ENCODE measurements around the gene PLXNA2.

PLXNA2 gene

DNA sequence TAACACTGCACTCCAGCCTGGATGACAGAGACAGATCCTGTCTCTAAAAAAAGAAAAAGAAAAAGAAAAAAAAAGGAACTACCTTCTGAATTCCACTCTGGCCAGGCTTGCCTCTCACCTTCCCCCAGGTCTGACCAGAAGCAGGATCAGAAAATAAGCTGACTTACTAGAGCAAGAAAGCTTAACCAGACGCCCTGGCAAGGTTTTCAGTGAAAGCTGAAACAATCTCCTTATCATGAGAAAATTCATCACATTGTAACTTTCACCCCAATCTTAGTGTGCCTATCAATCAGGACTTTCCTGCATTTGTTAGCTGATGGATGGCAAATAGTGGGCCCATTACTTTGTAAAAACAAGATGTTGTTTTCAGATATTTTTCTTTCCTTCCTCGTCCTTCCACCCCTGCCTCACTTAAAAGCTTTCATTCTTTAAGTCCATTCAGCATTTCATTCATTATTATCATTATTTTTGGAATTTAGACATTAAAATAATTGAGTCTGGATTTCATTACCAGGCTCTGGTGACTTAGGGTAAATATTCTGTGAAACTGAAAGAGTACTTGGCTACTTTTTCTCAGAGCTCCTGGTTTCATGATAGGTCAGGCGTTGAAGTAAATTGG lies 236.8 kb downstream of the PLXNA2 start:
- no peak for FAIRE-seq

DNA sequence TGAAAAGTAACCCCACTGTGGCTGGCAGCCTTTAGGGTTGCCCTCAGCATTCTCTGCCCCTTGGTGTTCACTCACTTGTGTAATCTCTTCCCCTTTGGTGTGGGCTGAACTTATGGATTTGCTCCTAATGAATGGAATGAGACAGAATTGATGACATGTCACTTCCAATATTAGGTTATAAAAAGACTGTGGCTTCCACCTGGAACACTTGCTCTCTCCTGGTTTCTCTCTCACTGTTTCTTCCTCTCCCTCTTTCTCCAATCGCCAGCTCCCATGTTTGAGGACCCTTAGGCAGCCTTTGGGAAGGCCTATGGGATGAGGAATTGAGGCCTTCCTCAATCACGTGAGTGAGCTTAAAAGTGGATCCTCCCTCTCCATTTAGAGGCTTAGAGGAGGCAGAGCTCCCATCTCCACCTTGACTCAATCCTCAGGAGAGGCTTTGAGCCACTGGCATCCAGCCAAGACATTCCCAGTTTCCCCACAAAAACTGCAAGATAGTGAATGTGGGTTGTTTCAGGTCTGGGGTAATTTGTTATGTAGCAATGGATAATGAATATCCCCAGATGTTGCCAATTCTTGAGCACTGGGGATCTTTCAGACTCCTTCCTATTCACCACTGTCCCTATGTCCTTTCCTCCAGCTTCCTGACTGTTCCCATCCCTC lies 237.8 kb downstream of the PLXNA2 start:
- no peak for FAIRE-seq

DNA sequence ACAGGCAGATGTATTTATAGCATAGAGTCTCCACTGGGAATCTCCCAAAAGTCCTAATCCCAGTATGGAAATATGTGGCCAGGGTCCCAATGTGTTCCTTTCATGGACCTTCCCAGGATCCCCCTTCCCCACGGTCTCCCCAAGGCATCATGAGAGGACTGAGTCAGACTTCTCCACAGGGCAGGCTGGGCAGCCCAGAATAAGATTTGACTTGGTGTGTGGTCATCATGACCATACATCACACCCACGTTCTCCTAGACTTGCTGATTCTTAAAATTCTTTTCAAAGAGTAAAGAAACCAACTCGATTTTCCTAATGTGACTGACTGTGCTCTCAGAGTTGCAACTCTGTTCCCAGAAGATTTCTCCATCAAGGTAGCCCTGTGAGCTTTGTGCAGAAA lies 239.3 kb downstream of the PLXNA2 start:
- no peak for FAIRE-seq

DNA sequence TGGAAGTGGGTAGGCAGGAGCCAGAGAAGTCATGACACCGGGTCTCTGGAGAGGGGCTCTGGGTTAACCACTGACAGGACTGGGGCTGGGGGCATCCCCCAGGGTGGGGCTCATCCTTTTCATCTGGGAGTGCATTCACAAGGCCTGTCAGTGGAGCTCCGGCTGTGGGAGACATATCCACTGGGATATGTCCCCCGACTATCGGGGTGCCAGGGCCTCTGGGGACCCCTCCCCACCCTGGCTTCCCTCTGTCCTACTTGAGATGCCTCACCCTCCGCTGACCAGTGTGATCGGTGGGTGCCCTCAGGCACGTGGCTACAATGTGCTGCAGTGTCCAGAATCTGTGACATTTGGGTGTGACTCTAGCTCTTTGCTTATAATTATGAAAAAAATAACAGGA lies 240.9 kb downstream of the PLXNA2 start:
- FAIRE-seq = no peak

DNA sequence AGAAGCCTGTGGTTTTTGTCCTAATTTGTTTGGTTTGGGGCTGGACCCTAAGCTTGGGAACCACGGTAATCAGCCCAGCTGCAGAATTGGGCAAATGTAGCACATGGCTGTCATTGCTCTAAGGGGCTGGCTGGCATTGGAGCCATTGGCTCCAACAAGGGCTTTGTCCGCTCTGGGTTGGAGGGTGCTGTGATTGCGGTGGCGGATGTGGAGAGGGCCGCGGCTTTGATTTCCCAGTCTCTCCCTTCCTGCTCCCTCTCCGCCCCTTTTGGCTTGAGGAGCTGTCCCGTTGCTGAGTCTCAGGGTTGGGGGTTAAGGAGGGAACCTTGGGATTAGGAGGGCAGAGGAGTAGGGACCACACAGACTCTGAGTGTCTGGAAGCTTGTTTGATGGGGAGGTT lies 241.5 kb downstream of the PLXNA2 start:
- no peak for FAIRE-seq

DNA sequence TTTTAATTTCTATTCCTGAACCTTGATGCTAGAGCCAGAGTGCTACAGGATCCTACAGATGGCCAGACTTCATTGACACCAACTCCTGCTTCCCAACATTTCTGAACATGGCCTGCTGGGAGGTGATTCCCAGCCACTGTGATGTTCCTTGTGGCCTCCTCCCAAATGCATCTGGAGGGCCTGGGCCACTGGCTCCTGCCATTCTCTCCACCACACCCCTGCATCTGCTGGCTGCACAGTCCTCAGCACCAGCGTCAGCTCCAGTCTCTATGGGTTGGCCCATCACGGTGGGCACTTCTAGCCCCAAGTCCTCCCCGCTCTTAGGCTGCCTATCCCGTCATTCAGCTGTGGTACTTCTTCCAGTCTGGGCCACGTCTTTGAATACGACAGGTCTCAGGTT lies 242.1 kb downstream of the PLXNA2 start:
- no peak for FAIRE-seq

DNA sequence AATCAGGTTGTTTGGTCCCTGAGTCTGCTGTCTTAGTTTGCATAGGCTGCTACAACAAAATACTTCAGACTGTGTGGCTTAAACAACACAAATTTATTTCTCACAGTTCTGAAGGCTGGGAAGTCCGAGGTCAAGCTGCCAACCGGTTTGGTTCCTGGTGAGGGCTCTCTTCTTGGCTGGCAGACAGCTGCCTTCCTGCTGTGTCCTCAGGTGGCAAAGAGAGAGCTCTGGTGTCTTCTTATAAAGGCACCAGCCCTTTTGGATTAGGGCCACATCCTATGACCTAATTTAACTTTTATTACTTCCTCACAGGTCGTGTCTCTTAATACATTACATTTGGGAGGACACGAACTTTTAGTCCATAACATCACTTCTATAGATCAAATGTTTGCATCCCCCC lies 243.7 kb downstream of the PLXNA2 start:
- FAIRE-seq = no peak

DNA sequence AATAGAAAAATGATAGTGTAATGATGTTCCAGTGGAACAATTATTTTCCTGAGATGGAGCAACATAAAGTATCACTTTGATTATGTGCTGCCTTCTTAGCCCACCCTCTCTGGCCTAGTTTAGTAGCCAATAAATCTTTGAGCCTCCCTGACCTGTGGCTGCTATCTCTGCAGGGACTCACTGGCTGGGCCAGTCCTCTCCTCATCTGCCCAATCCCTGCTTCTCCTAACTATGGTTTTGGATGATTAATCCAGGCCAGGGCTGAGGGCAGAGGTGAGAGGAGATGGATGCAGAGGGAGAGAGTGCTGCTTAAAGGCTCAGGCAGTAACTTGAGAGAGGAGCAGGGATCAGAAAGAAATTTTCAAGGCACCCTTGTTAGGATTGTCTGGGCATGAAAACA lies 244.2 kb downstream of the PLXNA2 start:
- no peak for FAIRE-seq

DNA sequence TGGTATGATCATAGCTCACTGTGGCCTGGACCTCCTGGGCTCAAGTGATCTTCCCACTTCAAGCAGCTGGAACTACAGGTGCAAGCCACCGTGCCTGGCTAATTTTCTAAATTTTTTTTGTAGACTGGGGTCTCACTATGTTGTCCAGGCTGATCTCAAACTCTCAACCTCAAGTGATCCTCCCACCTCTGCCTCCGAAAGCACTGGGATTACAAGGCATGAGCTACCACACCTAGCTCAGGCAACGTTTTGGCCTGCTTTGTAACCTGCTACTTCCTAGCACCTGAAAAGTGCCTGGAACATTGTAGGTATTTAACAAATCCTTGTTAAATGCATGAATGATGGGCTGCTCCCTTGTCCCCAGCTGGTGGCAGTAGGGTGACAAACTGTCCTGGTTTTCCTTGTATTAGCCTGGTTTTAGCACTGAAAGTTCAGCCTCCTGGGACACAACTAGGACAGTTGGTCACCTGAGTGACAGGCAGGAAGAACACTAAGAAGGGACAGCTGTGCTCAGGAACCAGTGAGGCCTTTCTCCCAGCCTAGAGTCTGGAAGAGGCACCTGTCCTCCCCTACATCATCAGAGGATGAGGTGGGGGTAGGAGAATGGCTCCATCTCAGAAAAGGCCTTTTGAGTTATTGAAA lies 244.8 kb downstream of the PLXNA2 start:
- no peak for FAIRE-seq

DNA sequence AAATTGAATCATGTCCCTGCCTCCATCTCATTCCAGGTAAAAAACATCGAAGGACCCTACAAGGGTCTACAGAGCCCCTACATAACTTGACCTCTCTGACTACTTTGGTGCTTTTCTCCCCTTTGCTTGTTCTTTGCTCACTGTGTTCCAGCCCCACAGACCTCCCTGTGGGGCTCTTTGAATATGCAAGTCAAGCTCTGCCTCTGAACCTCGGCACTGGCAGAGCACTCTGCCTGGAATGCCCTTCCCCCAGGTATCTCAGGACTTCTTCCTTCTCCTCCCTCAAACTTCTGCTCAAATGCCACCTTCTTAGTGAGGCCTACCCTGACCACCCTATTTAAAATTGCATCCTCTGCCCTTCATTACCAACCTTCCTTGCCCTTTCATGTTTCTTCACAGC lies 245.5 kb downstream of the PLXNA2 start:
- FAIRE-seq = no peak

DNA sequence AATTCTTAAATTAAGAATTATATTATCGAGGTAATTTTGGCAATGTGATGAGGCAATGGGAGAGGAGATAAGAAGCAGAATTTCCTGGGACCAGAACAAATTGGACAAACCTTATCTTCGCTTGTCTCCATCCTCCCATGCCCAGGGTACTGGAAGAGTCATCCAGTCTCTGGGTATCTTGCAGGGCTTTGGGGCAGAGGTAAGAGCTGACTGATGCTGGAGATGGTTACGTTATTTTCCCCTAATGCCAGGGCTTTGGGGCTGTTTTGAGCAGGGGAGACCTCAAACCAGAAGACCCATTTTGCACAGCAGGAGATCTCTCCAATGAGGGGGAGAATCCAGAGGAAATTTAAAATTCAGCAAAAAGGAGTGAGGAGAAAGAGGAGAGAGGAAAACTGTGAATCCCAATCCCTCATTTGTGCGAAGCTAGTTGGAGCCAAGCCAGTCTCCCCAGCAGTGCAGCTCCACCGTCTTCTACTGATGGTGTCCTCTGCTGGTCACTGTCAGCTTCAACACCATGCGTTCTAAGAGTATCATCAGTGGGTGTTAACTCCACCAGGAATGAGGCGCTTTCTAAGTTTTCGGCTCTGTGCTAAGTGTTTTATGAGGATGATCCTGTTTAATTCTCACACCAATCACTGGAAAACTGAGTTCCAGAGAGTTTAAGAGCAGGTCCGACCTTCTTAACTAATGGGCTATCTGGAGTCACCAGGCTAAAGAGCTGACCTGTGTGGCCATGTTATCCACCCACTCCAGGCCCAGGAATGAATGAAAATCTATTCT lies 246.5 kb downstream of the PLXNA2 start:
- peak; percentile 82 for FAIRE-seq

DNA sequence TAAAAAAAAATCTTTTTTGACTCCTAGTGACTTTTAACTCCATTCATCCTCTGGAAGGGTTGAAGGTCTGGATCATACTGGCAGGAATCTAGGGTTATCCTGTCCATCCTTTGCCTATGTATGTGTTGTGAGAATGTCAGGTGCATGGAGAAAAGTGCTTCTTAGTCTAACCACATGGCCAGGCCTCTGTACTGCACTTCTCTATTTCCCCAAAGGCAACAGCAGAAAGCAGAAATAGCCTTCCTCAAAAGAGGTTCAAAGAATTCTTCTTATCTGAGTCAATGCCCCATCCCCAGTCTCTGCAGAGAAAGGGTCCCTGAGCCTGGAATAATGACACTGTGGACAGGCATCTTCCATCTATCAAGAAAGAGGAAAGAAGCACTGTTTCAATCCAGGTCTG lies 247.5 kb downstream of the PLXNA2 start:
- FAIRE-seq = no peak

DNA sequence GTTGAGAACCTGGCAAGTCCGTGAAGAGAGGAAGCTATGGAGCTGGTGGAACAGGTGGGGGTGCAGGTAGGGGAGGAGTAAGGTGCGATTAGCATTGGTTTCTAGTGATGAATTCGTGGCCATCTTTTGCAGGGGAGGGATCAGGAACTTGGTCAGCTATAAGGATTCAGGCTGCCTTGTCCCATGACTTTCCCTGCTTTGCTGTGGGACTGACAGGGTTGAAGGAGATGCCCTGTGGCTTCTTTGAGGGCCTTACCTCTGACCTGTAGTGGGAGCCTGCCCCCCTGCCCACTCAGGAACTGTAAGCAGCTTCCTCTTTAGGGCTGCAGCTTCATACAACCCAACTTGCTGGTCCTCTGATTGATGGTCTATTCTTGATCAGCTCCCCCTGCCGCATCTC lies 248.6 kb downstream of the PLXNA2 start:
- FAIRE-seq = no peak

DNA sequence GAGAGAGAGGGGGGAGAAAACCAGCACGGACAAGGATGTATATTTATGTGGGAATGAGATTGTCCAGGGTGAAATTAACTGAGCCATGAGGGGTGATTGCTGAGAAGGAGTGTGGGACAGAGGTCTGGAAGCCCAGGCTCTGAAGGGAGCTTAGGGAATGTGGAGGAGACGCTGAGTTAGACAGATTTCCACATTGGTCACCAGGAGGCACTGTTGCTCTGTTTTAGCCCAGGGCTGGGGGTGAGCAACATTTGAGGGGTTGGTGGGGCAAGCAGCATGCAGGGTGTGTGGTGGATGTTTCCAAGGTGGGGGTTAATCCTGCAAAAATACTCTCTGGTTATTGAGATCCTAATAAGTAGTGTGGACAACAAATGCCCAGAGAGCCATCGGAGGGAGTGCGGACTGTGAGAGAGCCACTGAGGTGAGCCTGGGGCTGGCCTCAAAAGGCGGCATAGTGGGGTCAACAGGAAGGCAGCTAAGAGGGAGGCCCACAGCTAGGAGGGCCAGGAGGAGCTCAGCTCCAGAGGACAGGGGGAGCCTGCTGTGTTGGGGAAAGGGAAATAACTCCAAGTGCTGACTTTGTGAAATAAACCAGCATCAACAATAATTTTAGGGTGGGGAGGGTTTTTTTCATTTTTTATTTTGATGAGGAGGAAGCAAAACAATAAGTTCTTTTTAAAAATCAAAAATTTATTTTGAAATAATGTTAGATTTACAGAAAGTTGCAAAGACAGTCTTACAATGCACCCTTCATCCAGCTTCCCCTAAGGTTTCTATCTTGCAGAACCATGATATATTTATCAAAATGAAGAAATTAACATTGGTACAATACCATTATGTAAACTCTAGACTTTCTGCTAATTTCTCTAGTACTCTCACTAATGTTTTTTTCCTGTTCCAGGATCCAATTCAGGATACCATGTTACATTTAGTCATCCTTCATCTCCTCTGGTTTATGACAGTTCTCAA lies 250.4 kb downstream of the PLXNA2 start:
- no peak for FAIRE-seq

DNA sequence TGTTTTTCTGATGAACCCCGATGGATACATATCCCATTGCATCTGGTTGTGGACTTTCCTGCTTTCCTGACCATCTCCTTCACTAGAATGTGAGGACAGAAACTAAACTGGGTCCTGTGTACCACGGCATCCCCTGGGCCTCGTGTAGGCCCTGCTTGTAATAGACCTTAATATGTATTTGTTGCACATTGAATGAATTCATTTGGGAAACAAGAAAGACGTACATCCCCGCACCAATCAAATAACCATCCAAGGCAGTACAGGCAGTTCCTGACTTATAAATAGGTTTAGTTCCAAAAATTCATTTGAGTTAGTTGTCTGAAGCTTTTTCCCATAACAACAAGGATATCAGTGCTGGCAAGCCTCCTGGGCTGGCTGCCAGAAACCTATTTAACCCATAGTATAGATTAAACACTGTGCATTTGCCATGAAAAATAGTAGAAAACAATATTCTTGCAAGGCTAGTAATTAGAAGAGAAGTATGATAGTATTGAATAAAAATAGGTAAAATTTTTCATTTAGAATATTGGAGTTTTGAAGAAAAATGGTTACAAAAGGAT lies 251.4 kb downstream of the PLXNA2 start:
- FAIRE-seq = no peak

DNA sequence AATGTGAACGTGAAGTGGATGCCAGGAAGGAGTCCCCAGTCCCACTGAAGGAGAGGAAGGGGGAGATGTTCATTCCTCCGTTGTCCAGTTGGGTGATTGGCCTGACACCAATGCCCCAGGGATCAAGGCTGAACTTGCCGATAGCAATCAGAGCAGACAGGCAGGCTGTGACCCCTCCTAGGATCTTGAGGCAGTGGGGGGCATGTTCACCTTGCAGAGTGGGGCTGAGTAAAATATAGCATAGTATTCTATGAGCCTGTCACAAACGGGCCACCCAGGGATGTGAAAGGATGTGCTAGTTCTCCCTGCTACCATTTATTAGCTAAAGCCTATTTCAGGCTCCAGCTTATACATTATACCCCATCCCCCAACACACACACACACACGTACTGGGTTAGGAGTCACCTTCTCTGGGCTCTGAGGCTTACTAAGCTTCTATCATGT lies 252.6 kb downstream of the PLXNA2 start:
- FAIRE-seq = no peak

DNA sequence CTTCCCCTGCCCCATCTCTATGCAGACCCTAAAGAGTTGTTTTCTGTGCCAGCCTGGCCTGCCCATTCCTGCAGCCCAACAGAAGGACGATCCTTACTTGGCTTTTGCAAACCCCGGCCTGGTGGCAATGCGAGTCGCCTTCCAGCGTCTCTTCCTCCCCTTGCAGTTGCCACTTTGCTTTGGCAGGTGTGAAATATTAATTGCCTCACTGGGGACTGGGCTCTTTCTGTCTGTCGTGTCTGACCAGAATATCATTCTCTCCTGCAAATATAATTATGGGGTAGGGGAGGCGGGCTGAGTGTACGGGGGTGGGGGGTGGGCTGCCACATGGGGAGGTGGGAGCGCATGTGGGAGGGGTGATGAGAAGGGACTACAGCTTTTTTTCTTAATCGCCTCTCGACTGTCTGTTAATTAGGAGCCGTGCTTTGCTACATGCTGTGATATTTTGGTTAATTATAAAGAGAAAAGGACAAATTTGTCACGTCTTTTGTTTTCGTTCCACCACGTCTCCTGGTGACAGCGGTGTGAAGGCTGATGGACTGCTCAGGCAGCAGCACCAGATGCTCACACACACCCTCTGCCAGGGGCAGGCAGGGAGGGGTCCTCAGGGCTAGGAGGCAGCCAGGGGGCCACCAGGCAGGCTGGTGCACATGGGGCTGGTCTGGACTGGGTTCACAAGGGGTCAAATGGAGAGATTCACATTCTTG lies 253.2 kb downstream of the PLXNA2 start:
- FAIRE-seq = no peak

DNA sequence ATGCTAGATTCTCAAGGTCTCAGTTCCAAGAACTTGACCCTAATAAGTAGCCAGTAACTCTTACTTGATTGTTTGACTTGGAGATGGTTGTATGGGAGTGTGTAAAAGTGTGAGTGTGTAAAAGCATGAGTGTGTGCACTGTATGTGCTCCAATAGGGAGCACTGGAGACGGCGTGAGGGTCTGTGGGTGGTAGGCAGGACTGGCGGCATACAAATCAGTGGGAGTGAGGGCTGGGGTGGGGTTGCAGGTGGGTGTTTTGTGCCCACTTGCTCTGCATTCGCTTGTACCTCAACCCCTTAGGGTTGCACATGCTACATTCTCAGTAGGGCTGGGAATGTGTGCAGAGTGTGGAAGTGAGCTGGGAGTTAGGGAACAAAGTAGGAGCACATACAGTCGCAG lies 253.7 kb downstream of the PLXNA2 start:
- FAIRE-seq = no peak

DNA sequence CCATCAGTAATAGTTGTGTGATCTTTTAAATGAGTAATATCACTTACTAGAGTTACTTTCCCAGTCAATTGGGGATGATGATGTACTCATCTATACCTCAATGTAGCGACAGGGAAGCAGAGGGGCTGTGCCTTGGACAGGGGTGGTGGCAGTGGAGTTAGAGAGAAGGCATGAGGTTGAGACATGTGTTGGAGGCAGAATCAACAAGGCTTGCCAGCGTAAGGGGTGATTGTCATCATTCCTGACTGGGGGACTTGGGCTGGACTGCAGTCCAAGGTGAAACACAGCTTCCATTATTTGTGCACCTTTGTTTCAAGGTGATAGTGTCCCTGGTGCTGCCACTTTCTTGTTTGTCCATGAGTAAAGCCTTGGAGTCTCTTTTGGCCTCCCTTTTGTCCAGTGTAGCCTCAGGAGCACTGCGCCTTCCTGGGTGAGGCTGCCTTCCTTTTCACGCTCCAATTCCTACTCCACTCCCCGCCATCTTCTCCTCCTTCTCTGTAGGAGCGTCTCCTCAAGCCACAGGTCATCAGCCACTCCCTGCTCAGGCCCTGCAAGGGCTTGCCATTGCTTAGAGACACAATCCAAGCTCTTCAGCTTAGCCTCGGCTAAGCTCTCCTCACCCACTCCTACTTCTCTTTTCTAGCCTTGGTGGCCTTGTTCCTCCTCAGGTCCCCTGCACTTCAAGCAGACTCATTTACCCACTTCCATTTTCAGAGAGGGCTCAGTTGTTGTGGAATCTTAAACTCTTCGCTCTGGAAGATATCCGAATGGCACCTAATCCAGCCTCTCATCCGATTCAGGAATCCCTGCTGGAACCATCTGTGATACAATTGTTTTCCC lies 255.6 kb downstream of the PLXNA2 start:
- no peak for FAIRE-seq

DNA sequence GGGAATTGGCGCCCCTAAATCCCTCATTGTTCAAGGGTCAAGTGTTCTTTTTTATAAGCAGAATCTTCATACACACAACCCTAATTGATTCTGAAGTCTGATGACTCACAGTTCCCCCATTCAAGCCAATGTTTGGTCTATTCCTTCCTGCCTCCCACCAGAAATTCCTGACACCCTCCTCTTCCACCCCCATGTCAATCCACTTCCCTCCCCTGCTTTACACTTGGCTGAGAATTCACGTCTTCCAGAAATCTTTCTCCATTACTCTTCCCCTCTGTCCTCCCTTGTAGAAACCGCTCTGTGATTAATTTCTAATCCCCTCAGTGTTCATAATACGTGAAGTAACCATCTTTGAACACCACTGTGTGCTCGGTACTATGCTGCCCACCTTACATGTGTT lies 257.0 kb downstream of the PLXNA2 start:
- FAIRE-seq = no peak

DNA sequence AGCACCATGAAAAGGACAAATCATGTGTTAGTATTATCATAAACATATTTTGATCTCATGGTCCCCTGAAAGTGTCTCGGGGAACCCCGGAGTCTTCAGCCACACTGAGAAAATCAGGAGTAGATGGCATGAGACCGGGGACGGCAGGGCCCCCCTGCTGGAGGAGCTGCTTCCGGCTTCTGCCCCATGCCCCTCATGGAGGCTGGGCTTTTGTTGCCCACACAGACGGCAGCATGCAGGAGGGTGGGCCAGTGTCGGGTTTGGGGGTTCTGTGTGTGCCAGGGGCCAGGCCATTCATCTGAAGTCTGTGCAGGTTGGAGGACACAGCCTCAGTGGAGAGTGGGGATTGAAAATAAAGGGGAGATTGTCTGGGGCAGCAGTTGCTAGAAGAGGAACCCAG lies 258.2 kb downstream of the PLXNA2 start:
- no peak for FAIRE-seq

Data from TTC549 (cell line).